Natural killer cell (primary cell): ENCODE measurements around the gene THRB. TPM values are rescaled to one million over a fixed set of nuclear protein-coding genes. Genes with fewer than 3 reads are reported as not detected.

Experiments used
- ATAC-seq, 3 donors: fragments of 150-1000 bp in 2 of 3; fragments of 200-7000 bp in 1 of 3; cut with Tn5 transposase; 1 replicate in 1 of 3; 2 replicates in 2 of 3; pipeline ENCODE4 v1.10.0; 2021; ENCODE audit warnings: mild to moderate bottlenecking in 2 of 3, moderate library complexity in 2 of 3
- DNase-seq, 2 donors: peaks; one replicate each; pipeline versions ENCODE4 v3.0.0 to v3.0.0-alpha.2; 2013 to 2021; ENCODE audit warnings: mixed read lengths in 1 of 2
- H3K27ac ChIP-seq: one replicate; pipeline ENCODE4 v1.5.1; 2013; ENCODE audit warnings: mild to moderate bottlenecking, low read length
- H3K27me3 ChIP-seq: one replicate; pipeline ENCODE4 v1.6.1; 2013; ENCODE audit warnings: low read length; ENCODE audit not compliant: control insufficient read depth, insufficient read depth
- H3K36me3 ChIP-seq: one replicate; pipeline ENCODE4 v1.6.1; 2013; ENCODE audit warnings: low read length; ENCODE audit not compliant: control insufficient read depth, insufficient read depth
- H3K4me1 ChIP-seq: one replicate; pipeline ENCODE4 v1.6.1; 2013; ENCODE audit warnings: low read length; ENCODE audit not compliant: control insufficient read depth, insufficient read depth
- H3K4me3 ChIP-seq: one replicate; pipeline ENCODE4 v1.5.1; 2013; ENCODE audit warnings: low read length
- H3K9me3 ChIP-seq: one replicate; pipeline ENCODE4 v1.6.1; 2013; ENCODE audit warnings: low read length; ENCODE audit not compliant: control insufficient read depth, insufficient read depth
- H3K27ac Mint-ChIP-seq, 2 donors: one replicate each; pipeline ENCODE4 v1.8.0; 2022; ENCODE audit warnings: mild to moderate bottlenecking in 2 of 2, mixed read lengths in 2 of 2, moderate library complexity in 1 of 2
- H3K27me3 Mint-ChIP-seq, 2 donors: one replicate each; pipeline ENCODE4 v1.8.0; 2022; ENCODE audit warnings: low read depth in 2 of 2, mixed read lengths in 2 of 2
- H3K36me3 Mint-ChIP-seq: one replicate; pipeline ENCODE4 v1.8.0; 2022; ENCODE audit warnings: mixed read lengths
- H3K4me1 Mint-ChIP-seq, 2 donors: one replicate each; pipeline ENCODE4 v1.8.0; 2022; ENCODE audit warnings: mixed read lengths in 2 of 2
- H3K4me3 Mint-ChIP-seq: one replicate; pipeline ENCODE4 v1.8.0; 2022; ENCODE audit warnings: mild to moderate bottlenecking, moderate library complexity, mixed read lengths
- H3K9me3 Mint-ChIP-seq, 2 donors: one replicate each; pipeline ENCODE4 v1.8.0; 2022; ENCODE audit warnings: mixed read lengths in 2 of 2
- CTCF ChIP-seq: fragments of 200-600 bp; IDR thresholded peaks from one replicate; pipeline ENCODE4 v1.8.0; 2022; ENCODE audit warnings: antibody characterized with exemption
- WGBS: methylation state at CpG from one replicate; pipeline ENCODE4 v1.1.7; 2013; ENCODE audit warnings: missing lambda C conversion rate; ENCODE audit not compliant: insufficient coverage; 5-methylcytosine and 5-hydroxymethylcytosine counted together
- intact Hi-C: fragments of 100-400 bp; cut with micrococcal nuclease; formaldehyde crosslinking; loops from one replicate; pipeline ENCODE4 v1.14.2; 2022
- total RNA-seq, 4 donors: library from RNA; stranded (reverse); fragments of 120-200 nt in 1 of 4; gene quantifications; one replicate each; pipeline versions ENCODE4 v1.2.3 to v1.2.4, GENCODE V29; 2013 to 2022

THRB gene
- total RNA-seq, 3 donors from 2014 or later (not counting 1 experiment from before 2014, with no cell fraction given), result 0.05 TPM; not detected in 2

GRCh38 chr3:24519368-24520100, 24.9 kb upstream of the THRB start:
- TF ChIP-seq CTCF, result no peak
- Histone ChIP-seq H3K36me3 (no peaks in the 10 kb centered on the region), H3K4me1 (peaks cover 12% of the 10 kb centered on the region), H3K27ac (no peak overlapping the region), H3K4me3 (no peak overlapping the region), H3K9me3 (no peaks in the 10 kb centered on the region), H3K27me3 (peaks cover 21% of the 10 kb centered on the region)
- Mint-ChIP-seq H3K9me3 (peaks cover 0 to 2% of the 10 kb centered on the region in 2 donors), H3K36me3 (no peaks in the 10 kb centered on the region), H3K4me1 (peaks cover 0 to 7% of the 10 kb centered on the region in 2 donors), H3K27me3 (peaks cover 33 to 46% of the 10 kb centered on the region in 2 donors), H3K27ac (no peak overlapping the region), H3K4me3 (no peak overlapping the region)
- ATAC-seq (no peak), DNase-seq (no peak)
- 73% methylated on average over 12 of the region's 15 CpGs for WGBS
- intact Hi-C loops, result no loop called here

DNA sequence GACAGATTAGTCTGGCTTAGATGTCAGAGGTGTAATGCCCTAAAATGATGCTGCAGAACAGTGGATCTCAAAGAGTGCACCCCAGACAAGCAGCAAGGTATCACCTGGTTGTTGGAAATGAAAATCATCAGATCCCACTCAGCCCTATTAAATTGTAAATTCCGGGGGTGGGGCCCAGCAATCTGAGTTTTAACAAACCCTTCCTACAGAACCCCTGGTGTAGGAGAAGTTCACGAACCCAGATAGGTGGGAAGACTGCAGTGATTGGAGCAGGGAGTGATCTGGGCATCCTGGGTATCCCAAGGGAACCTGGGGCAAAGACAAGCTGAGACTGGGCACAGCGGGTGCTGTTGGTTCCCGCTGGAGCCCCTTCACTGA, 24.3 kb upstream of the THRB start:
- H3K27ac Mint-ChIP-seq, result no peak overlapping the region
- TF ChIP-seq CTCF, result no peak
- peaks cover 0 to 7% of the 10 kb centered on the region in 2 donors for H3K4me1 Mint-ChIP-seq
- Histone ChIP-seq H3K36me3 (no peaks in the 10 kb centered on the region), H3K27ac (no peak overlapping the region), H3K27me3 (peaks cover 21% of the 10 kb centered on the region), H3K4me1 (peaks cover 12% of the 10 kb centered on the region), H3K4me3 (no peak overlapping the region), H3K9me3 (no peaks in the 10 kb centered on the region)
- peaks cover 0 to 2% of the 10 kb centered on the region in 2 donors for H3K9me3 Mint-ChIP-seq
- H3K27me3 Mint-ChIP-seq, result peaks cover 33 to 46% of the 10 kb centered on the region in 2 donors
- DNase-seq (no peak), ATAC-seq (no peak)
- 56% methylated on average over 3 of the region's 4 CpGs for WGBS
- no peaks in the 10 kb centered on the region for H3K36me3 Mint-ChIP-seq
- H3K4me3 Mint-ChIP-seq, result no peak overlapping the region
- intact Hi-C loops, result no loop called here

DNA sequence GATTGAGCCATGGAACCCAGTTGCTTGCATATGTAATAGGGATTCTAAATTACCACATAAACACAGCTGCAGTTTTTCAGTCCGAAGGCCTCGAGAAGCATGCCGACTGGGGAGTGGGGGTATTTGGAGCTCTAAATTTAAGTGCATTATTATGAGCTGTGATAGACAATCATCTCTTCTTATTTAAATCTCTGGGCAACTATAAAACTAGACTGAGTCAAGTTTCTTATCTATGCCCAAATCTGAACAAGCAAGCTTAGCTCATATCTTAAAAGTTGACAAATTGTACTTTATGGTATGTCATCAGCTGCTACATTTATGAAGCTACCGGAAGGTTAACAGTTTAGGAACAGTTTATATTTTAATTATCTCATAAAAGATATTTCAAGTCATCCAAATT, 19.5 kb upstream of the THRB start:
- H3K4me3 ChIP-seq, result no peak overlapping the region
- no peak overlapping the region for H3K4me3 Mint-ChIP-seq
- H3K27me3 Mint-ChIP-seq, result peaks cover 2 to 10% of the 10 kb centered on the region in 2 donors
- no peaks in the 10 kb centered on the region for H3K36me3 Mint-ChIP-seq
- TF ChIP-seq CTCF, result no peak
- peaks cover 3% of the 10 kb centered on the region for H3K27me3 ChIP-seq
- DNase-seq (no peak), ATAC-seq (no peak)
- no peaks in the 10 kb centered on the region for H3K9me3 ChIP-seq
- no peak overlapping the region for H3K27ac ChIP-seq
- no peaks in the 10 kb centered on the region for H3K36me3 ChIP-seq
- no peak overlapping the region for H3K27ac Mint-ChIP-seq
- intact Hi-C loops, result no loop called here
- no peaks in the 10 kb centered on the region for H3K4me1 Mint-ChIP-seq
- WGBS, result no CpG with 5 or more reads among the region's 4 CpGs
- H3K9me3 Mint-ChIP-seq, result peaks cover 0 to 2% of the 10 kb centered on the region in 2 donors
- H3K4me1 ChIP-seq, result no peaks in the 10 kb centered on the region

DNA sequence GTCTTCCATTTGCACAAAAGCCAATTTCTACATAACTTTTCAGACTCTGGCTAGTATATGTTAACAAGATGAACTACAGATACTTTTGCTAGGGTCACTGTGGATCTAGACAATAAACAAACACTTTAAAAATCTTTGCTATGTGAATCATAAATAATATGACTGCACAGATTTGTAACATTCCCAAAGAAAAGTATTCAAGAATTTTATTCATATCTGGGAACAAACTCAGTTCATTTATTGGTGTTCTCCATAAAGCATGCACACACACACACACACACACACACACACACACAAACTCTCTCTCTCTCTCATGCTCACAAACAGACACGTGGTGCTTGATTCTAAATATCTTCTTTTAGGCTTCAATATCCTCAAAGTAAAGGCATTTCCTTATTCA, 18.8 kb upstream of the THRB start:
- Mint-ChIP-seq H3K4me3 (no peak overlapping the region), H3K27me3 (peaks cover 2 to 4% of the 10 kb centered on the region in 2 donors), H3K9me3 (peaks cover 0 to 2% of the 10 kb centered on the region in 2 donors), H3K36me3 (no peaks in the 10 kb centered on the region), H3K27ac (no peak overlapping the region), H3K4me1 (no peaks in the 10 kb centered on the region)
- no peak for TF ChIP-seq CTCF
- H3K9me3 ChIP-seq, result no peaks in the 10 kb centered on the region
- no peaks in the 10 kb centered on the region for H3K4me1 ChIP-seq
- no peak overlapping the region for H3K27ac ChIP-seq
- intact Hi-C loops, result no loop called here
- WGBS, result 71% methylated on average over 1 of the region's 1 CpG
- DNase-seq, result no peak
- H3K27me3 ChIP-seq, result peaks cover 3% of the 10 kb centered on the region
- ATAC-seq, result no peak
- H3K4me3 ChIP-seq, result no peak overlapping the region
- H3K36me3 ChIP-seq, result no peaks in the 10 kb centered on the region
